HUES48 (cell line): ENCODE data around the gene CLDN22.

Experiments used
- H3K27ac ChIP-seq: one replicate; pipeline ENCODE4 v1.7.0; 2013; ENCODE audit warnings: low read depth, low read length, inconsistent platforms
- H3K27me3 ChIP-seq: 2 replicates; pipeline ENCODE4 v1.6.1; 2013; ENCODE audit warnings: mild to moderate bottlenecking, low read length; ENCODE audit not compliant: control insufficient read depth, insufficient read depth
- H3K36me3 ChIP-seq: 2 replicates; pipeline ENCODE4 v1.6.1; 2013; ENCODE audit warnings: low read length; ENCODE audit not compliant: control insufficient read depth, insufficient read depth
- H3K4me1 ChIP-seq: 2 replicates; pipeline ENCODE4 v1.6.1; 2013; ENCODE audit warnings: mild to moderate bottlenecking, low read length; ENCODE audit not compliant: control insufficient read depth, insufficient read depth
- H3K4me3 ChIP-seq: 2 replicates; pipeline ENCODE4 v1.5.1; 2013; ENCODE audit warnings: mild to moderate bottlenecking, low read depth, low read length
- H3K9ac ChIP-seq: 2 replicates; pipeline ENCODE4 v1.6.1; 2013; ENCODE audit warnings: mild to moderate bottlenecking, low read depth, low read length, moderate library complexity
- H3K9me3 ChIP-seq: 2 replicates; pipeline ENCODE4 v1.6.1; 2013; ENCODE audit warnings: low read length; ENCODE audit not compliant: control insufficient read depth, insufficient read depth

CLDN22 gene

GRCh38 chr4:183344523-183345255 is 24.6 kb upstream of the CLDN22 start:
- Histone ChIP-seq H3K27me3 (no peaks in the 10 kb centered on the region), H3K9me3 (no peaks in the 10 kb centered on the region), H3K4me3 (no peak overlapping the region), H3K27ac (no peak overlapping the region), H3K9ac (no peak overlapping the region), H3K4me1 (no peaks in the 10 kb centered on the region), H3K36me3 (no peaks in the 10 kb centered on the region)

DNA sequence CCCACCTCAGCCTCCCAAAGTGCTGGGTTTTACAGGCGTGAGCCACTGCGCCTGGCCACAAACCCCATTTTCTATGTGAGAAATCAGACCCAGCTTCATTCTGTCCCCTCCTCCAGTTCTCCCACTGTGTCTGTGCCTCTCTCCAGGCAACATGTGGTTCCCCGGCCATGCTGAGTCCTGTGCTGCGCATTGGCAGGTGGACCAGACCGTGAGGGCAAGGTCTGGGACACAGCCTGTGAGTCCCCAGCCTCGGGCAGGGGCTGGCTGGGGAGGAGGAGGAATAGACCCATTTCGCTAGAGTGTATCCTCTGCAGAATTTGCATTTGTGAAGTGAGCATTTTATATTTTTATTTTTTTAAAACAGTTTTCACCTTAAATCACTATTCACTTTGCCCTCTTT is 23.7 kb upstream of the CLDN22 start:
- no peak overlapping the region for H3K9ac ChIP-seq
- no peaks in the 10 kb centered on the region for H3K27me3 ChIP-seq
- no peak overlapping the region for H3K4me3 ChIP-seq
- no peak overlapping the region for H3K27ac ChIP-seq
- H3K4me1 ChIP-seq = no peaks in the 10 kb centered on the region
- H3K36me3 ChIP-seq = no peaks in the 10 kb centered on the region
- H3K9me3 ChIP-seq = no peaks in the 10 kb centered on the region

GRCh38 chr4:183342541-183343533 is 22.8 kb upstream of the CLDN22 start:
- H3K9ac ChIP-seq = no peak overlapping the region
- H3K9me3 ChIP-seq = no peaks in the 10 kb centered on the region
- H3K4me1 ChIP-seq = no peaks in the 10 kb centered on the region
- no peaks in the 10 kb centered on the region for H3K27me3 ChIP-seq
- H3K27ac ChIP-seq = no peak overlapping the region
- no peak overlapping the region for H3K4me3 ChIP-seq
- no peaks in the 10 kb centered on the region for H3K36me3 ChIP-seq

DNA sequence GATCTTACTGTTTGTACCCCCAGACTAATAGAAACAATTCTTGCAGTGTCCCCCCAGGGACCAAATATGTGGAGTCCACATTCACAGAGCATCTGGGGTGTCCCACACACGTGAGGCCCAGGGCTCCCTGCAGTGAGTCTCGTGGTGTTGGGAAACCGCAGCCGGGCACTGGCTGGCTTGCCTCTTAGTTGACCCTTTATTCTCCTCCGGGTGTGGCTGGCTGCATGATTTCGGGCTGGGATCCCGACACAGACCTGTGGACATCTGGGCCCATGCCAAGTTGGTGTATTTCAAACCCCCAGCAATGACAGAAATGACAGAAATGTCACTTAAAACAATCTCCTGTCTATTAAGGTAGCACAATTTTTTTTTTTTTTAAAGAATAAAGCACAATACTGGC is 17.8 kb upstream of the CLDN22 start:
- Histone ChIP-seq H3K4me3 (no peak overlapping the region), H3K9me3 (no peaks in the 10 kb centered on the region), H3K9ac (no peak overlapping the region), H3K4me1 (no peaks in the 10 kb centered on the region), H3K36me3 (no peaks in the 10 kb centered on the region), H3K27me3 (no peaks in the 10 kb centered on the region), H3K27ac (no peak overlapping the region)

DNA sequence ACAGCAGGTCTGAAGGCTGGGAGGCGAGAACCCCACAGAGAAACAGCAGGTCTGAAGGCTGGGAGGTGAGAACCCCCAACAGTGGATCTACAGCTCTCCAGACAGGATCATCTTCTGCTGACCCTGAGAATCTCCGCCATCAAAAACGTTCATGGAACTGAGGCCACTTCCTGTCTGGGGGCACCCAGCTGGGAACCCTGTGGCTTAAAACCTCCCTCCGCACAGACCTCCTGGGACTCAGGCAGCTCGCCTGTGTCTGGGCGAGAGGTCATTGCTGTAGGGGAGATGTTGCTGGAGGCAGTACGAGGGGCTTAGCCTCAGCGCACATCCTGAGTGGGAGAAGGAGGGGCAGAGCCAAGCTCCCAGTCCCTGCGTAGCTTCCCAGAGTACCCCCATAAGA is 17.3 kb upstream of the CLDN22 start:
- H3K4me3 ChIP-seq = no peak overlapping the region
- no peaks in the 10 kb centered on the region for H3K27me3 ChIP-seq
- H3K9me3 ChIP-seq = no peaks in the 10 kb centered on the region
- H3K4me1 ChIP-seq = no peaks in the 10 kb centered on the region
- no peaks in the 10 kb centered on the region for H3K36me3 ChIP-seq
- no peak overlapping the region for H3K27ac ChIP-seq
- no peak overlapping the region for H3K9ac ChIP-seq

DNA sequence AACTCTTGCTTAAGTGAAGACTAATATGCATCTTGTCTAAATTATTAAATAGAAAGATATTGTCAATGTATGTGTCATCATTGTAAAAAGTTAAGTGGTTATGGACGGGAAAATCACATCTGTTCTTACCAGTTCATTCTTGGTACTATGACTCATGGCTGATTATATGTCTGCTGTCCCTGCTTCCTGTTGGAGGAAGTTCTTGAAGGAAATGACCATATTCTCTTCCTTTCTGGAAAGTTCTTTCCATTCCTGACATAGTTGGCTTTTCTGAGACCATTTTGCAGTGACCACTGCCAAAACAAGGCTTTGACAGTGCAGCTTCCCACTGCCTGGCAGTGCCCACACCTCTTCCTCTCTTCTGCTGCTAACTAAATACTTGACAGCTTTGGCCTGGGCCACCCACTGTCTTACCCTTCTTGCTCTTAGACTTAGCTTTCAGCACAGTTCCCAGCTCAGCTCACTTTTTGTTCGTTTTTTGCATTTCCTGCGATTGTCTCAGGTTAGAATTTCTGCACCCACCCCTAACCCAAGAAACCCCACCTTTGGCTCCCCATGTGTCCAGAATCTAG is 15.4 kb upstream of the CLDN22 start:
- Histone ChIP-seq H3K27me3 (no peaks in the 10 kb centered on the region), H3K27ac (no peak overlapping the region), H3K9me3 (no peaks in the 10 kb centered on the region), H3K4me3 (no peak overlapping the region), H3K36me3 (no peaks in the 10 kb centered on the region), H3K4me1 (no peaks in the 10 kb centered on the region), H3K9ac (no peak overlapping the region)

GRCh38 chr4:183333983-183334382 is 13.9 kb upstream of the CLDN22 start:
- no peaks in the 10 kb centered on the region for H3K36me3 ChIP-seq
- H3K27ac ChIP-seq = no peak overlapping the region
- no peaks in the 10 kb centered on the region for H3K27me3 ChIP-seq
- no peak overlapping the region for H3K4me3 ChIP-seq
- H3K4me1 ChIP-seq = no peaks in the 10 kb centered on the region
- no peaks in the 10 kb centered on the region for H3K9me3 ChIP-seq
- H3K9ac ChIP-seq = no peak overlapping the region

GRCh38 chr4:183333202-183333601 is 13.1 kb upstream of the CLDN22 start:
- Histone ChIP-seq H3K36me3 (no peaks in the 10 kb centered on the region), H3K9ac (no peak overlapping the region), H3K27ac (no peak overlapping the region), H3K4me1 (no peaks in the 10 kb centered on the region), H3K4me3 (no peak overlapping the region), H3K27me3 (no peaks in the 10 kb centered on the region), H3K9me3 (no peaks in the 10 kb centered on the region)

- no peaks in the 10 kb centered on the region for H3K9me3 ChIP-seq
- no peaks in the 10 kb centered on the region for H3K4me1 ChIP-seq
- H3K9ac ChIP-seq = no peak overlapping the region
- no peak overlapping the region for H3K27ac ChIP-seq
- no peaks in the 10 kb centered on the region for H3K36me3 ChIP-seq
- no peak overlapping the region for H3K4me3 ChIP-seq
- no peaks in the 10 kb centered on the region for H3K27me3 ChIP-seq
Observed at GRCh38 chr4:183332447-183332846, 12.4 kb upstream of the CLDN22 start.

GRCh38 chr4:183330841-183331240 is 10.8 kb upstream of the CLDN22 start:
- no peak overlapping the region for H3K9ac ChIP-seq
- no peaks in the 10 kb centered on the region for H3K27me3 ChIP-seq
- H3K9me3 ChIP-seq = peaks cover 3% of the 10 kb centered on the region; the same call in 1 of the 2 replicates
- H3K27ac ChIP-seq = no peak overlapping the region
- H3K4me3 ChIP-seq = no peak overlapping the region
- no peaks in the 10 kb centered on the region for H3K4me1 ChIP-seq
- no peaks in the 10 kb centered on the region for H3K36me3 ChIP-seq
